Measurements from ENCODE around the gene SGPP2.

- TF ChIP-seq EZH2 (IDR thresholded peaks at IDR 0.05; ENCODE audit: borderline replicate concordance, low read length) = no peak
- TF ChIP-seq CTCF (conservative IDR thresholded peaks at IDR 0.05 in 1 of 2, IDR thresholded peaks at IDR 0.05 in 1 of 2; ENCODE audit: extremely low read depth in 1 of 2, insufficient read depth in 1 of 2, low read depth in 1 of 2, low read length in 2 of 2) = no peak
Observed at GRCh38 chr2:222430071-222430470, 5.7 kb downstream of the SGPP2 start.

Measured in mammary epithelial cell (primary cell).